A673 (cell line): ENCODE results near the gene MEF2B. TPM values are rescaled to one million over a fixed set of nuclear protein-coding genes. Genes with fewer than 3 reads are reported as not detected.

ENCODE experiments used
- BruUV-seq: library from RNA; stranded (reverse); fragments of 400-500 nt; replicated peaks from 2 replicates; lab custom pipeline; 2021; lab: Mats Ljungman, UMichigan
- CTCF ChIA-PET: fragments of 300-600 bp; sonication (Branson Sonifier 250); formaldehyde crosslinking; loops from one replicate; lab custom pipeline; 2022; ENCODE audit warnings: antibody characterized with exemption; lab: Charles Lee
- POLR2A ChIA-PET: fragments of 300-600 bp; sonication (Branson Sonifier 250); formaldehyde crosslinking; loops from one replicate; lab custom pipeline; 2022; ENCODE audit warnings: antibody characterized with exemption; ENCODE audit not compliant: low non-redundant PET; lab: Charles Lee
- DNase-seq: peaks from one replicate; pipeline ENCODE4 v3.0.0-alpha.2; 2015; ENCODE audit warnings: low spot score
- H3K27ac ChIP-seq: fragments of 200-600 bp; sonication (generic); 2 replicates; pipeline ENCODE4 v1.5.1; 2016; ENCODE audit warnings: mixed run types, low read depth, mild to moderate bottlenecking, mixed read lengths, antibody characterized with exemption, low read length; ENCODE audit not compliant: poor library complexity, severe bottlenecking
- H3K27me3 ChIP-seq: fragments of 200-600 bp; sonication (generic); replicated peaks from 2 replicates; pipeline ENCODE4 v1.6.1; 2017; ENCODE audit warnings: mixed run types, low read depth, mild to moderate bottlenecking, mixed read lengths, antibody characterized with exemption, low read length; ENCODE audit not compliant: insufficient read depth, poor library complexity
- H3K36me3 ChIP-seq: fragments of 200-600 bp; sonication (generic); 2 replicates; pipeline ENCODE4 v1.6.1; 2016; ENCODE audit warnings: mixed run types, mild to moderate bottlenecking, mixed read lengths, antibody characterized with exemption, low read length; ENCODE audit not compliant: insufficient read depth, poor library complexity, severe bottlenecking
- H3K4me1 ChIP-seq: fragments of 200-600 bp; sonication (generic); 2 replicates; pipeline ENCODE4 v1.6.1; 2017; ENCODE audit warnings: mixed run types, mild to moderate bottlenecking, mixed read lengths, antibody characterized with exemption, low read length; ENCODE audit not compliant: insufficient read depth, poor library complexity, severe bottlenecking
- H3K4me3 ChIP-seq: fragments of 200-600 bp; sonication (generic); 2 replicates; pipeline ENCODE4 v1.5.1; 2016; ENCODE audit warnings: low read depth, mixed run types, mild to moderate bottlenecking, mixed read lengths, low read length; ENCODE audit not compliant: poor library complexity, severe bottlenecking
- H3K9me3 ChIP-seq: fragments of 200-600 bp; sonication (generic); 2 replicates; pipeline ENCODE4 v1.6.1; 2016; ENCODE audit warnings: mixed run types, low read depth, mild to moderate bottlenecking, mixed read lengths, antibody characterized with exemption, low read length; ENCODE audit not compliant: poor library complexity, severe bottlenecking
- CTCF ChIP-seq: fragments of 300-800, 200-600 bp; sonication (generic); conservative IDR thresholded peaks from 2 replicates; pipeline ENCODE4 v1.5.1; 2017; ENCODE audit warnings: low read depth, mild to moderate bottlenecking, antibody characterized with exemption, low read length, moderate library complexity, mixed read lengths
- EZH2 ChIP-seq: fragments of 200-600 bp; sonication (generic); IDR thresholded peaks from 2 replicates; pipeline ENCODE4 v1.6.1; 2017; ENCODE audit warnings: borderline replicate concordance, low read depth, mild to moderate bottlenecking, mixed read lengths, antibody characterized with exemption, low read length; ENCODE audit not compliant: poor library complexity, severe bottlenecking
- intact Hi-C: fragments of 100-400 bp; cut with micrococcal nuclease; formaldehyde crosslinking; loops from one replicate; pipeline ENCODE4 v1.10.0; 2022; ENCODE audit not compliant: unreplicated experiment
- total RNA-seq: library from RNA; stranded (reverse); gene quantifications from 2 replicates; pipeline ENCODE4 v1.2.3, GENCODE V29; 2021

The MEF2B gene
- total RNA-seq, 1 experiment from 2014 or later = 2.9 TPM

GRCh38 chr19:19192910-19193423 lies 22.9 kb upstream of the MEF2B start:
- H3K4me1 ChIP-seq = peaks cover 13% of the 10 kb centered on the region
- H3K9me3 ChIP-seq = no peaks in the 10 kb centered on the region
- intact Hi-C loops = loop anchor here (1.0 kb wide), 1 partner anchor 127 kb away; the partner anchor contains the start of genes MAU2 and SUGP1
- peak overlapping the region; percentile 98 for H3K4me3 ChIP-seq
- H3K36me3 ChIP-seq = peaks cover 7% of the 10 kb centered on the region
- ChIA-PET CTCF (interaction anchor here (0.7 kb wide), 1 partner anchor 19 kb away, joined by 3 read pairs; no protein-coding TSS in a partner anchor), POLR2A (no interaction called here)
- TSS peak; percentile 81 for BruUV-seq
- TF ChIP-seq CTCF (no peak), EZH2 (no peak)
- H3K27ac ChIP-seq = peak overlapping the region; percentile 100
- DNase-seq = no peak
- H3K27me3 ChIP-seq = no peaks in the 10 kb centered on the region

GRCh38 chr19:19192078-19192882 lies 22.2 kb upstream of the MEF2B start, which contains the start of the genes BORCS8 and RFXANK:
Gene BORCS8, minus strand, starts transcription at chr19:19192152. Its CDS starts 35 bp downstream, at chr19:19192117.
Gene RFXANK, plus strand, starts transcription at chr19:19192258. Its CDS starts 1,689 bp downstream, at chr19:19193947.
- no TSS peak for BruUV-seq
- Histone ChIP-seq H3K36me3 (peaks cover 5% of the 10 kb centered on the region), H3K4me1 (peaks cover 13% of the 10 kb centered on the region), H3K4me3 (peak within 1 kb of the TSS; percentile 98), H3K27ac (peak within 1 kb of the TSS; percentile 100), H3K9me3 (no peaks in the 10 kb centered on the region), H3K27me3 (no peaks in the 10 kb centered on the region)
- ChIA-PET CTCF (interaction anchor here (0.6 to 0.7 kb wide), 2 partner anchors 11 to 18 kb away, joined by 3 to 13 read pairs; no protein-coding TSS in a partner anchor), POLR2A (no interaction called here)
- no peak for TF ChIP-seq EZH2
- no peak for TF ChIP-seq CTCF
- peak; percentile 100 for DNase-seq
- intact Hi-C loops = no loop called here

DNA sequence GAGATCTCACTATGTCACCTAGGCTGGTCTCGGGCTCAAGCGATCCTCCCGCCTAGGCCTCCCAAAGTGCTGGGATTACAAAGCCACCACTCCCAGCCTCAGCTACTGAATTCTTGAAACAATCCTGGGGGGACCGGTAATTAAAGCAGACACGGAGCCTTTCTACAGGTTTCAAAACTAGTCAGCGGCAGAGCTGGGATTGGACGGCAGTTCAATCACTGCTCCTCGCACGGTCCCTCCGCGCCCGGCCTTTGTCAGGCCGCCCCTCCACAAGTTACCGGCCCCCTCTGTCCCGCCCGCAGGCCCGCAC lies 21.7 kb upstream of the MEF2B start:
- H3K27me3 ChIP-seq = no peaks in the 10 kb centered on the region
- peaks cover 13% of the 10 kb centered on the region for H3K4me1 ChIP-seq
- intact Hi-C loops = no loop called here
- peak overlapping the region; percentile 100 for H3K27ac ChIP-seq
- ChIA-PET CTCF (interaction anchor here (0.6 kb wide), 2 partner anchors 12 to 299 kb away, joined by 4 to 13 read pairs; no protein-coding TSS in a partner anchor), POLR2A (no interaction called here)
- H3K9me3 ChIP-seq = no peaks in the 10 kb centered on the region
- BruUV-seq = no TSS peak
- peak overlapping the region; percentile 98 for H3K4me3 ChIP-seq
- TF ChIP-seq CTCF = no peak
- TF ChIP-seq EZH2 = no peak
- no peak for DNase-seq
- peaks cover 3% of the 10 kb centered on the region for H3K36me3 ChIP-seq
